Measurements from ENCODE around the gene CD200R1. TPM values are rescaled to one million over a fixed set of nuclear protein-coding genes. Genes with fewer than 3 reads are reported as not detected.

The CD200R1 gene
- total and polyA plus RNA-seq, 8 donors = 0.25 to 19.3 (median 2.2) TPM; not detected in 2

DNA sequence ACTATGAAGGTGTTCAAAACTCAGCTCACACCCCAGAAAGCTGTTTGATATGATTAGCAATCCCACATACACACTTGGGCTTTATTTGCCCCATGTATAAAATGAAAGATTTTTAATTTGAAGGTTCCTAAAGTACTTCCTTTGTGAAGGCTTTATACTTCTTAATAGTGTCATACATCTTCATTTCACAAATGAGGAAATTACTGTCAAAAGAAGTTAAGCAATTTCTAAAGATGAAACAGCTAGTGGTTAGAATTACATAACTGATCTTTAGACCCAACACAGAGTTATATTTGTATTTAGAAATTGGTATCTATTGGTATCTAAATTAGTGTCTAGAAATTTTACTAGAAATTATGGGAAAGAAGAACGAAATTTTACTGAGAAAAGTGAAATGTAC is 7.1 kb downstream of the CD200R1 start:
- no peak for DNase-seq
- TF ChIP-seq CTCF (IDR thresholded peaks at IDR 0.05) (no peak), POLR2AphosphoS5 (IDR thresholded peaks at IDR 0.05) (no peak), POLR2A (IDR thresholded peaks at IDR 0.05) (no peak), EP300 (IDR thresholded peaks at IDR 0.05) (no peak)
- Histone ChIP-seq H3K27ac (no peak overlapping the region), H3K4me3 (no peak overlapping the region), H3K27me3 (peaks cover 0 to 4% (median 0%) of the 10 kb centered on the region in 3 donors), H3K36me3 (no peaks in the 10 kb centered on the region), H3K9me3 (peaks cover 0 to 15% (median 10%) of the 10 kb centered on the region in 4 donors), H3K4me1 (no peaks in the 10 kb centered on the region)
- intact Hi-C loops (cut with DNase I; ENCODE audit: low total_unique reads) = no loop called here
- WGBS, 5 donors = 48 to 72% (median 59%) methylated on average over 1 of the region's 1 CpG

- Histone ChIP-seq H3K4me1 (no peaks in the 10 kb centered on the region), H3K4me3 (no peak overlapping the region), H3K36me3 (no peaks in the 10 kb centered on the region), H3K27ac (no peak overlapping the region), H3K9me3 (peaks cover 0 to 17% (median 10%) of the 10 kb centered on the region in 4 donors), H3K27me3 (peaks cover 0 to 4% (median 0%) of the 10 kb centered on the region in 3 donors)
- intact Hi-C loops (cut with DNase I; ENCODE audit: low total_unique reads) = no loop called here
- WGBS, 5 donors = 95 to 100% (median 97%) methylated on average over 1 of the region's 1 CpG
- no peak for DNase-seq
- TF ChIP-seq POLR2A (IDR thresholded peaks at IDR 0.05) (no peak), EP300 (IDR thresholded peaks at IDR 0.05) (no peak), POLR2AphosphoS5 (IDR thresholded peaks at IDR 0.05) (no peak), CTCF (IDR thresholded peaks at IDR 0.05) (no peak)
These were observed 7.5 kb downstream of the CD200R1 start for GRCh38 chr3:112967425-112967824.

GRCh38 chr3:112966633-112967032 is 8.3 kb downstream of the CD200R1 start:
- DNase-seq = no peak
- intact Hi-C loops (cut with DNase I; ENCODE audit: low total_unique reads) = no loop called here
- TF ChIP-seq POLR2AphosphoS5 (IDR thresholded peaks at IDR 0.05) (no peak), POLR2A (IDR thresholded peaks at IDR 0.05) (no peak), CTCF (IDR thresholded peaks at IDR 0.05) (no peak), EP300 (IDR thresholded peaks at IDR 0.05) (no peak)
- H3K4me1 ChIP-seq = no peaks in the 10 kb centered on the region
- H3K9me3 ChIP-seq = peaks cover 0 to 17% (median 10%) of the 10 kb centered on the region in 4 donors
- no peak overlapping the region for H3K4me3 ChIP-seq
- peaks cover 0 to 4% (median 0%) of the 10 kb centered on the region in 3 donors for H3K27me3 ChIP-seq
- 40 to 65% (median 51%) methylated on average over 2 of the region's 2 CpGs for WGBS, 5 donors
- no peaks in the 10 kb centered on the region for H3K36me3 ChIP-seq
- no peak overlapping the region for H3K27ac ChIP-seq

GRCh38 chr3:112965656-112966055 is 9.2 kb downstream of the CD200R1 start:
- H3K9me3 ChIP-seq = peaks cover 0 to 17% (median 10%) of the 10 kb centered on the region in 4 donors
- 84 to 91% (median 88%) methylated on average over 6 of the region's 6 CpGs for WGBS, 5 donors
- intact Hi-C loops (cut with DNase I; ENCODE audit: low total_unique reads) = no loop called here
- TF ChIP-seq EP300 (IDR thresholded peaks at IDR 0.05) (no peak), CTCF (IDR thresholded peaks at IDR 0.05) (no peak), POLR2AphosphoS5 (IDR thresholded peaks at IDR 0.05) (no peak), POLR2A (IDR thresholded peaks at IDR 0.05) (no peak)
- H3K36me3 ChIP-seq = no peaks in the 10 kb centered on the region
- DNase-seq = no peak
- no peaks in the 10 kb centered on the region for H3K4me1 ChIP-seq
- no peak overlapping the region for H3K4me3 ChIP-seq
- H3K27ac ChIP-seq = no peak overlapping the region
- peaks cover 0 to 4% (median 0%) of the 10 kb centered on the region in 3 donors for H3K27me3 ChIP-seq
